GM13977 (cell line): ENCODE results near the gene SMARCD2.
"Not testable (repeated sequence)": the region's sequence is repeated elsewhere in the genome, so short reads cannot be mapped to it uniquely, and the experiment has no call there.

ENCODE experiments used
- DNase-seq: peaks from one replicate; pipeline ENCODE4 v3.0.0; 2012; ENCODE audit warnings: low spot score
- CTCF ChIP-seq: IDR thresholded peaks from 2 replicates; pipeline ENCODE4 v1.5.1; 2012; ENCODE audit warnings: mild to moderate bottlenecking, control low read depth; ENCODE audit not compliant: insufficient read depth; ENCODE audit errors: extremely low read depth, missing control alignments
- in situ Hi-C: fragments of 300-500 bp; cut with MboI; formaldehyde crosslinking; loops from one replicate; pipeline ENCODE4 v1.12.0; 2022; ENCODE audit warnings: low sequenced_read_pairs, low pct_unique_long_range_greater_than_20kb, mixed read lengths, inconsistent platforms; ENCODE audit not compliant: unreplicated experiment

SMARCD2 gene

GRCh38 chr17:63842540-63843386 is at the start of gene SMARCD2:
Gene SMARCD2, minus strand, starts transcription at chr17:63842685. Its CDS starts 11 bp downstream, at chr17:63842674.
- DNase-seq: peak; percentile 98
- no peak for TF ChIP-seq CTCF
- in situ Hi-C loops: loop anchor here (25.0 kb wide), 1 partner anchor 405 kb away; the partner anchor contains the start of gene CYB561

- DNase-seq, in situ Hi-C loops: not testable (repeated sequence)
- TF ChIP-seq CTCF: peak; percentile 50
Observed at GRCh38 chr17:63889026-63889848, 46.8 kb upstream of the SMARCD2 start.

GRCh38 chr17:63885119-63885518 is 42.6 kb upstream of the SMARCD2 start:
- DNase-seq, in situ Hi-C loops: not testable (repeated sequence)

GRCh38 chr17:63882626-63883126 is 40.2 kb upstream of the SMARCD2 start:
- in situ Hi-C loops, DNase-seq: not testable (repeated sequence)

GRCh38 chr17:63881935-63882601 is 39.6 kb upstream of the SMARCD2 start, which contains the start of gene GH2:
Gene GH2, minus strand, starts transcription at chr17:63881944. Its CDS starts 143 bp downstream, at chr17:63881801.
- peak; percentile 85 for DNase-seq
- TF ChIP-seq CTCF: peak; percentile 84
- in situ Hi-C loops: no loop called here

- DNase-seq, in situ Hi-C loops: not testable (repeated sequence)
Observed at GRCh38 chr17:63881337-63881736, 38.9 kb upstream of the SMARCD2 start.

- no peak for DNase-seq
- in situ Hi-C loops: no loop called here
- no peak for TF ChIP-seq CTCF
Observed at GRCh38 chr17:63880706-63881105, 38.2 kb upstream of the SMARCD2 start.

- DNase-seq, in situ Hi-C loops: not testable (repeated sequence)
Observed at GRCh38 chr17:63878413-63878812, 35.9 kb upstream of the SMARCD2 start.

- in situ Hi-C loops, DNase-seq: not testable (repeated sequence)
Observed at GRCh38 chr17:63874693-63875092, 32.2 kb upstream of the SMARCD2 start.

- DNase-seq, in situ Hi-C loops: not testable (repeated sequence)
Observed at GRCh38 chr17:63874061-63874626, 31.7 kb upstream of the SMARCD2 start.

- in situ Hi-C loops: not testable (repeated sequence)
Observed at GRCh38 chr17:63873577-63873976, 31.1 kb upstream of the SMARCD2 start, which contains the start of gene CSH2. Gene CSH2, minus strand, starts transcription at chr17:63873677. Its CDS starts 63 bp downstream, at chr17:63873614.

More at GRCh38 chr17:63873577-63873976, 31.1 kb upstream of the SMARCD2 start, which contains the start of gene CSH2:
- not testable (repeated sequence) for DNase-seq
